NOMO-1 treated with dmso at 0.1 percent for 144 hours (cell line): Measurements from ENCODE around the gene TRIP10.
"Not testable (repeated sequence)": the region's sequence is repeated elsewhere in the genome, so short reads cannot be mapped to it uniquely, and the experiment has no call there.

Experiments
- DNase-seq: peaks from one replicate; lab custom pipeline; 2025; ENCODE audit not compliant: unreplicated experiment; lab: John Stamatoyannopoulos, UW

TRIP10 gene

DNA sequence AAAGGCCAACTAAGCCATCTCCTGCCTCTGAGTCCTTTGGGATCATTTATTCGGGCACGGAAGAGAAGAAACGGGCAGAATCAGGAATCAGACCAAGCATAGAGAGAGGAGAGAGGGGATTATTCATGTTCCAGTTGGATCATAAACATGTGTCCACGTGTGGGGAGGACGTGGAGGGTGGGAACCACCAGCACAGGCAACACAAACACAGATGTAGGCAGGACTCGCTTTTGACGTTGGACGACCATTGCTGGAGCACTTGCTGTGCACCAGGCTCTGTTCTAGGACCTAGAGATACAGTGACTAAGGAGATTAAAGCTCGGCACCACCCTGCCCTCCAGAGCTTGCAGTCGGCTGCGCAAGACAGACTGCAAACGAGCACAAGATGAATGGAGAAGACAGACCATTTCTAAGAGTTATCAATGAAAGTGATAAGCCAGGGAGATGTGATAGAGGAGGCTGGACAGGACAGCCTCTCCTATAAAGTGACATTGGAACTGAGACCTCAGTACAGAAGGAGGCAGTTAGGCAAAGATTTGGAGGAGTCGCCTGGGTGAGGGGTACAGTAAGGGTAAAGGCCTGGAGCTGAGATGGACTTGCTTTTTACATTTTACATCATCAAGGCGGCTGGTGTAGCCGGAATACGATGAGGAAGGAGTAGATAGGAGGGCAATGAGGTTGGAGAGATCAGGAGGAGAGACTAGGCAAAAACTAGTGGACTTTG is 27.0 kb downstream of the TRIP10 start:
- DNase-seq, result no peak

DNA sequence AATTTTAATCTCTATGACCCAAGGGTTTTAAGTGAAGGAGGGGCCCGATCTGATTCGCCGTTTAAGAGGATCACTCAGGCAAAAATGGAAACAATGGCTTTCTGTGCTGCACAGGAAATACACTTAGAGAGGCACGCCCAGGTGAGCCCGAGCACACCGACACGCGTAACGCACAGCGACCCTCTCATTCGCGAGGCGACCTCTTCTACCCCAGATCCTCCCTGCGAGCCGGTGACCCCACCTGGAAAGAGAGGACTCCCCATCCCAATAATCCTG is 27.5 kb downstream of the TRIP10 start:
- no peak for DNase-seq

DNA sequence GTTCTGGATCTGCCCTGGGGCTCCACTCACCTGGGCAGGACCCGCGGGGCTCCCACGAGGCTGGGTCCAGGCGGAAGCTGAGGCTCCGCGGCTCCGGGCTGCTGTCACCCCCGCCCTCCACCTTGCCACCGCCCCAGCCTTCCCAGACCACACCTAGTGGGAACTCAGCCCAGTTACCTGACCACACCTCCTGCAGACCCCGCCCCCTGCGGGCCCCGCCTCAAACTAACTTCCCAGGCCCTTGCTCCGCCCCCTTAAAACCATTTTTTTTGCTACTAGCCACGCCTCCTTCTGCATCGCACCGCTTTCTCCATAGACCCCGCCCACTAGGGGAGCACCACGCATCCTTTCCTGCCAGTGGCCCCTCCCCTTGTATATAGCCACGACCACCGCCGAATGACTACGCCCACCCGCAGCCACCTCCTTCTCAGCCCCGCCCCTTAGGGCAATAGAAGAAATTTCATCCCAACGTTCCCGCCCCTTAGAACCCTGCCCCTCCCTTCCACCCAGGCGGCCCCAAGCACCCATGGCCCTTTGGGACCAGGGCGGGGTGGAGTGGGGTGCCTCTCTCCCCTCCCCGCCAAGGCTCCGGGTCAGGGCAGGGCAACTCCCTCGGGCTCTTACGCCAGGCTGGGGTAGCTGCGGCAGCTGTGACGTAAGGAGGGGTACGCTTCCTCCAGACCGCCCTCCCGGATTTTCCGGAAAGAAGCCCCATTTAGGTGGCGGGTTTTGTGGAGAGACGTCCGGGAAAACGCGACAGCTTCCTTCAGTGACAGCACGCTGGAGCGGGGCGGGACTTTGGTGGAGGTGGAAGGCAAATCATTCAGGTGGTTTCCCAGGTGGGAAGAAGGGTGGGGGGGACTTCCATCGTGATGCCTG is 28.1 kb downstream of the TRIP10 start, which contains the start of gene SH2D3A:
Gene SH2D3A, minus strand, starts transcription at position 79 of the 879 bp plus-strand sequence. CDS start 3,687 bp downstream, outside the sequence.
- DNase-seq, result peak; percentile 87

DNA sequence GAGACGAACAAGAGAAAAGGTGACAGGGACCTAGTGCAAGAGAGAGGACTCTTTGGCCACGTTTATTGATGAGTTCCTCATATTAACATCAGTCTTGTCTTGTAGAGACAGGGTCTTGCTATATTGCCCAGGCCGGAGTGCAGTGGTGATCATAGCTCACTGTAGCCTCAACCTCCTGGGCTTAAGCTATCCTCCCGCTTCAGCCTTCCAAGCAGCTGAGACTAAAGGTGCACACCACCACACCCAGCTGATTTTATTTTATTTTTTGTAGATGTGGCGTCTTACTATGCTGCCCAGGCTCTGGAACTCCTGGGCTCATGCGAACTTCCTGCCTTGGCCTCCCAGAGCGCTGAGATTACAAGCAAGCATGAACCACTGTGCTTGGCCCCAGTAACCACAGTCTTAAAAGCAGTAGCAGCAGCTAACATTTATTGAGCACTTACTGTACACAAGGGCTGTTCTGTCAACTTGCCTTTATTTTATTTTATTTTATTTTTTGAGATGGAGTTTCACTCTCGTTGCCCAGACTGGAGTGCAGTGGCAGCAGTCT is 28.8 kb downstream of the TRIP10 start:
- DNase-seq, result no peak

DNA sequence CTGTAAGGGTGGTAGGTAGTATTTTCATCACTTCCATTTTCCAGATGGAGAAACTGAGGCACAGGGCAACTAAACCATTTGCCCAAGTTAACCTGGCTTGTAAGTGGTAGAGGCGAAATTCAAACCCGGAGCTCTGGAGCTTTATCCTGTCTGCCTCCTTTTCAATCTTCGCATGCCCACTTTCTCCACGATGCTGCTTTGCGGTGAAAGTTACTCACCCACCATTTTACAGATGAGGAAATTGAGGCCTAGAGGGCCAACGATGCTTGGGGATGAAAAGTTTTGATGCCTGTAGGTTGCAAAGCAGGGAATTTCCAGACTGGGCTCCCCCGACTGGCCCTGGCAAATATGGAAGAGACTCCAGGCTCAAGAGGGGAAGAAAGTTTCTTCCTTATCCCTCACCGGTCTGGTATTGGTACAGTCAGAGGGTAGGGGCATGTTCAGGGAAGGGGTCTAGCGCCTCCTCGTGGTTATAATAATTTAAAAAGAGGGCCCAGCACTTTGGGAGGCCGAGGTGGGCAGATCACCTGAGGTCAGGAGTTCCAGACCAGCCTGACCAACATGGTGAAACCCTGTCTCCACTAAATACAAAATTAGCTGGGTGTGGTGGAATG is 29.6 kb downstream of the TRIP10 start:
- no peak for DNase-seq

- DNase-seq, result not testable (repeated sequence)
Observed at GRCh38 chr19:6771648-6772027, 32.2 kb downstream of the TRIP10 start.

DNA sequence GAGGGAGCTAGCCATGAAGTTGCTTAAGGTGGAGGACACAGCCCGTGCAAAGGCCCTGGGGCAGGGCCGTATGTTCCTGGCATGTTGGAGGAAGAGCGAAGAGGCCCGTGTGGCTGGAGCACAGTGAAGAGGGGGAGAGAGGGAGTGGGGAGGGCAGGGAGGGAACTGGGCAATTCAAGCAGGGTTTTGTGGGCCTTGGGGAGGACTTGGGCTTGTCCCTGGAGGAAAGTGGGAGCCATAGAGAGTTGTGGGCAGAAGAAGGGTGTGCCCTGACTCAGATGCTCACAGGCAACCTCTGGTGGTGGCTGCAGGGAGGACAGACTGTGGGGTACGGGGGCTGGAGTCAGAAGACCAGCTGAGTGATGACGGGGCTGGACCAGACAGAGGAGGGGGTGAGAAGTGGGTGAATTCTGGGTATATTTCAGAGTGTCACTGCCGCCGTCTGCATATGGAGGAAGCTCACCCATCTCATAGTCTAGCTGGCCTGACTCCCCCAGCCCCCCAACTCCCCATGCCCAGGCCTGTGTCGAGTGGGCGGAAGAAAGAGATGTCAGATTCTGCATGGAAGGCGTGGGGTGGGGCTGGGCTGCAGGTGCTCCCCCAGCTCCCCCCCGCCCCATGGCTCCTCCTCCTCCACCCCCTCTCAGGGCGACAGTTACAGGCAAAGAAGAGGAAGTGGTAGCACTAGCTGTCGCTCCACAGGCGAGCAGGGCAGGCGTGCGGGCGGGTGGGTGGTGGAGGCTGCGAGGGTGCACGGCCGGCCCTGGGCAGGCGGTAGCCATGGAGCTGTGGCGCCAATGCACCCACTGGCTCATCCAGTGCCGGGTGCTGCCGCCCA is 32.8 kb downstream of the TRIP10 start, which contains the start of gene VAV1:
Gene VAV1, plus strand, starts transcription at position 681 of the 838 bp plus-strand sequence. Its CDS starts 100 bp downstream, at position 781.
- peak; percentile 94 for DNase-seq

DNA sequence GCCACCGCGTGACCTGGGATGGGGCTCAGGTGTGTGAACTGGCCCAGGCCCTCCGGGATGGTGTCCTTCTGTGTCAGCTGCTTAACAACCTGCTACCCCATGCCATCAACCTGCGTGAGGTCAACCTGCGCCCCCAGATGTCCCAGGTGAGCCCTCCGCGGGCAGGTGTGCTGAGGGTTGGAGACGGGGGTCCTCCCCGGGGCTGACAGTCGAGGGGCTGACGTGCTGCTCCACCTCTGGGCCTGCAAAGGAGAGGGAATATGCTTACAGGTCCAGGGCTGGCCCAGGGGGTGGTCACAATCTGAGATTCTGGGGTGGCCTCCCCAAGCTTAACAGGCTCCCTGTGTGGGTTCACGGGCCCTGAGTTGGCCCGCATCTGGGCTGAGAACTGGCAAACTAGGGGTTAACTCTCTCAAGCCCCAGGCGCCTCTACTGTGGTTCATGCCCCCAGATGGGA is 33.4 kb downstream of the TRIP10 start:
- DNase-seq, result no peak

DNA sequence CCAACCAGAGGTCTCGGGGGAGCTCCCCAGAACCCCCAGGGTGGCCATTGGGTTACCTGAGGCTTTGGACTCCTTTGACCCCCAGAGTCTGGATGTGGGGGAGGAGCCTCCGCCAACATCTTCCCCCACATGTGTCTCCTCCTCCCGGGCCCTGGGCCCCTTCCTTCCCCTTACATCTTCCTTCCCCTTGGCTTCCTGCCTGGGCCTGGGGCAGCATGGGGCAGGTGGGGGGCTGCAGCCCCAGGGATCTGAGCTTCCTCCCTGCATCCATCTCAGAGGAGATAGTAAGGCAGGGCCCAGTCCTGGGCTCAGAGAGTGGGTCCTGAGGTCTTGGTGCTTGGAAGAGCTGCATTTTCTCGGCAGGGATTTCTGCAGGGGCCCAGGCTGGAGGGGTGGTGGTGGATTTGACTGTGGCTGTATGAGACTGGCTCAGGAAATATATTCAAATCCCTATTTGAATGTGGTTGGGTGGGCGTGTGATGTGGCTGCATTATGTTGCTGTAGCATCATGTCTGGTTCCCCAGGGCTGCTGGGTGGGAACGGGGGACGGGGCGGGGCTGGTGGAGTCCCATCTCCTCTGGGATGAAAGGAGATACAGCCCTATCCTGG is 33.9 kb downstream of the TRIP10 start:
- DNase-seq, result peak; percentile 48

GRCh38 chr19:6774821-6775707 is 35.6 kb downstream of the TRIP10 start:
- DNase-seq, result peak; percentile 17

- DNase-seq, result not testable (repeated sequence)
Observed at GRCh38 chr19:6776045-6776444, 36.6 kb downstream of the TRIP10 start.

GRCh38 chr19:6776999-6777398 is 37.5 kb downstream of the TRIP10 start:
- no peak for DNase-seq

DNA sequence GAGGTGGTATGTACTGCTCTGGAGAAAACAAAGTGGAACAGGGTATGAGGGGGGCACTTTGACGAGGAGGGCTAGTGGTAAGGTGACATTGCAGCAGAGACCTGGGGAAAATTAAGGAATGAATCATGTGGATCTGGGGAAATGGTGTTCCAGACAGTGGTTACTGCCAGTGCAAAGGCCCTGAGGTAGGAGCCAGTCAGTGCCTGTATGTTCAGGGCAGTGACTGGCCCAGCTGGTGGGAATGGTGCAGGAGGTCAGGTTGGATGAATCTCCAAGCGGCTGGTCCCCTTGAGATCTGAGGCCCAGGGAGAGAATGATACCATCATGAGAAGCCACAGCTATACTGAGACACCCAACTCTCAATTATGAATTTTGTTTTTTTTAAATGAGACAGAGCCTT is 38.0 kb downstream of the TRIP10 start:
- no peak for DNase-seq

- no peak for DNase-seq
Observed at GRCh38 chr19:6778386-6778785, 38.9 kb downstream of the TRIP10 start.

DNA sequence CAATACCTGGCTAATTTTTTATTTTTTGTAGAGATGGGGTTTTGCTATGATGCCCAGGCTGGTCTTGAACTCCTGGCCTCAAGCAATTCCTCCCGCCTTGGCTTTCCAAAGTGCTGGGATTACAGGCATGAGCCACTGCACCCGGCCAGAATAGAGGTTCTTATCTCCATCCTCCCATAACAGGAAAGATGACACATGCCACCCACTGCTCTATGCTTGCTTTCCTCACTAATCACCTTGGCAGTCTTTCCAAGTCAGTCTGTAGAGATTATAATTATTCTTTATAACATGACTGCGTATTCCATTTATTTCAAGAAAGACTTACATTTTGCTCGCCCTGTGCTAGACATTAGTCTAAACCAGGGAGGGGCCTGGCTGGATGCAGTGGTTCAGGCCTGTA is 39.7 kb downstream of the TRIP10 start:
- DNase-seq, result no peak

DNA sequence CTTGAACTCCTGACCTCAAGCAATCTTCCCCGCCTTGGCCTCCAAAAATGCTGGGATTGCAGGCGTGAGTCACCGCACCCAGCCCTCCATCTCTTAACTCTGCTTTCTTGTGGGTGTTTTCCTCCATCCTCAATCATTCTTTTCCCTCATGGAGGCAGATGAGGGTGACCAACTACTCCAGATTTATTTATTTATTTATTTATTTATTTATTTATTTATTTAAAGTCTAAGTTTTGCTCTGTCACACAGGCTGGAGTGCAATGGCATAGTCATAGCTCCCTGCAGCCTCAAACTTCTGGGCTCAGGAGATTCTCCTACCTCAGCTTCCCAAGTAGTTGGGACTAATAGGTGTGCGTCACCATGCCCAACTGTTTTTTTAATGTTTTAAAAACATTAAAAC is 47.9 kb downstream of the TRIP10 start:
- DNase-seq, result no peak

- DNase-seq, result no peak
Observed at GRCh38 chr19:6788896-6789295, 49.4 kb downstream of the TRIP10 start.

DNA sequence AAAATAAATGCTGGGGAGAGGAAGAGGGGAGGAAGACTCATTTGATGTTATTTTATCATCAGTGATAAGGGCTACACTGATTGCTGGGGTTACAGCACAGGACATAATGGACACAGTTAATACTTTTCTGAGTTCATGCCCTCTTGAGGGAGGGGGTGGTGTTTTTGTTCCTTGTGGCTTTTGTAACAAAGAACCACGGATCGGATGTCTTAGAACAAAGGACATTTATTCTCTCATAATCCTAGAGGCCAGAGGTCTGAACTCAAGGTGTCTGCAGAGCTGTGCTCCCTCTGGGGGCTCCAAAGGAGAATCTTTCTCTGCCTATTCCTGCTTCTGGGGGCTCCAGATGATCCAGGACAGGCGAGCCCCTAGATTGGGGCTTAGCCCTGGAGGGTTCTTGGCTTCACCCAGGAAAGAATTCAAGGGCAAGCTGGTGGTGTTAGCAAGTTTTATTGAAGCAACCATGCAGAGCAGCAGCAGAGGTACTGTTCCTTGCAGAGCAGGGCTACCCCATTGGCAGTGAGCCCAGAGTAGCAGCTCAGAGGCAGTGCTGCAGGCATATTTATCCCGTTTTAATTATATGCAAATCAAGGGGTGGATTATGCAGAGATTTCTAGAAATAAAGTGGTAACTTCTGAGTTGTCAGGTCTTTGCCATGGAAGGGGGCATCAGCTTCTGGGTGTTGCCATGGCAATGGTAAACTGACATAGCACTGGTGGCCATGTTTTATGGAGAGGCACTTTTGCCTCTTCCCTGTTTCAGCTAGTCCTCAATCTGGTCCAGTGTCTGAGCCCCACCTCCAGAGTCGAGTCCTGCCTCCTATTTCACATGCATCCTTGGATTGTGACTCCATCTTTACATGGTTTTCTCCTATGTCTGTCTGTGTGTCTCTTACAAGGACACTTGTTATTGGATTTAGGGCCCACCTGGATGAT is 51.0 kb downstream of the TRIP10 start:
- no peak for DNase-seq
